Measurements from ENCODE around the gene SAMD14.

- TF ChIP-seq EZH2 (IDR thresholded peaks at IDR 0.05; ENCODE audit: low read depth, unreplicated experiment) (no peak), CTCF (conservative IDR thresholded peaks at IDR 0.05; ENCODE audit: low read depth in 2 of 2) (no peak), ETS1 (IDR thresholded peaks at IDR 0.05) (no peak)
These were observed 48.2 kb downstream of the SAMD14 start for GRCh38 chr17:50081757-50082156.

Data from GM23338 (cell line).